GM23338 (cell line): ENCODE measurements around the gene DOCK2. TPM values are rescaled to one million over a fixed set of nuclear protein-coding genes. Genes with fewer than 3 reads are reported as not detected.

Experiments used
- ATAC-seq: fragments of 200-7000 bp; cut with Tn5 transposase; 3 replicates; pipeline ENCODE4 v1.9.1; 2020
- DNase-seq: peaks from one replicate; pipeline ENCODE4 v3.0.0-alpha.2; 2015; ENCODE audit warnings: low spot score
- H2AFZ ChIP-seq: fragments of 200-600 bp; sonication (generic); 2 replicates; pipeline ENCODE4 v1.8.0; 2016; ENCODE audit warnings: antibody characterized with exemption, mild to moderate bottlenecking, moderate library complexity
- H3F3A ChIP-seq: fragments of 200-600 bp; sonication (generic); replicated peaks from 2 replicates; pipeline ENCODE4 v1.8.0; 2017; ENCODE audit warnings: antibody characterized with exemption, mixed run types, low read depth
- H3K27ac ChIP-seq: fragments of 200-600 bp; sonication (generic); 2 replicates; pipeline ENCODE4 v1.6.1; 2016; ENCODE audit warnings: low read depth
- H3K27me3 ChIP-seq: fragments of 200-600 bp; sonication (generic); 2 replicates; pipeline ENCODE4 v1.8.0; 2016; ENCODE audit warnings: mild to moderate bottlenecking, mixed run types, moderate library complexity; ENCODE audit not compliant: insufficient read depth
- H3K36me3 ChIP-seq: fragments of 200-600 bp; sonication (generic); 2 replicates; pipeline ENCODE4 v1.8.0; 2016; ENCODE audit warnings: mild to moderate bottlenecking; ENCODE audit not compliant: insufficient read depth
- H3K4me1 ChIP-seq: fragments of 200-600 bp; sonication (generic); 2 replicates; pipeline ENCODE4 v1.8.0; 2016; ENCODE audit warnings: mild to moderate bottlenecking, moderate library complexity; ENCODE audit not compliant: insufficient read depth
- H3K4me2 ChIP-seq: fragments of 200-600 bp; sonication (generic); 2 replicates; pipeline ENCODE4 v1.7.1; 2017; ENCODE audit warnings: mixed run types
- H3K4me3 ChIP-seq: fragments of 200-600 bp; sonication (generic); 2 replicates; pipeline ENCODE4 v1.6.1; 2016; ENCODE audit warnings: mixed run types
- H3K79me2 ChIP-seq: fragments of 200-600 bp; sonication (generic); replicated peaks from 2 replicates; pipeline ENCODE4 v1.8.0; 2017; ENCODE audit warnings: mild to moderate bottlenecking; ENCODE audit not compliant: insufficient read depth
- H3K9me2 ChIP-seq: fragments of 200-600 bp; sonication (generic); 2 replicates; pipeline ENCODE4 v1.8.0; 2017; ENCODE audit not compliant: insufficient read depth
- H4K20me1 ChIP-seq: fragments of 200-600 bp; sonication (generic); replicated peaks from 2 replicates; pipeline ENCODE4 v1.8.0; 2017; ENCODE audit warnings: mild to moderate bottlenecking; ENCODE audit not compliant: insufficient read depth
- H3K27ac Mint-ChIP-seq: 2 replicates; pipeline ENCODE4 v1.8.0; 2020; ENCODE audit warnings: inconsistent platforms, mild to moderate bottlenecking, moderate library complexity, mixed read lengths
- H3K27me3 Mint-ChIP-seq: 3 replicates; pipeline ENCODE4 v1.8.0; 2022; ENCODE audit warnings: low read depth, mild to moderate bottlenecking, moderate library complexity, mixed read lengths, inconsistent platforms; ENCODE audit not compliant: insufficient read depth, poor library complexity
- H3K36me3 Mint-ChIP-seq: 3 replicates; pipeline ENCODE4 v1.8.0; 2021; ENCODE audit warnings: low read depth, mild to moderate bottlenecking, inconsistent platforms, moderate library complexity, mixed read lengths
- H3K4me1 Mint-ChIP-seq: 3 replicates; pipeline ENCODE4 v1.8.0; 2020; ENCODE audit warnings: mild to moderate bottlenecking, inconsistent platforms, mixed read lengths
- H3K4me3 Mint-ChIP-seq: 3 replicates; pipeline ENCODE4 v1.8.0; 2021; ENCODE audit warnings: moderate library complexity, mild to moderate bottlenecking, inconsistent platforms, mixed read lengths
- H3K9me3 Mint-ChIP-seq: 3 replicates; pipeline ENCODE4 v1.8.0; 2020; ENCODE audit warnings: moderate library complexity, mild to moderate bottlenecking, inconsistent platforms, mixed read lengths
- CREB1 ChIP-seq: fragments of 250-450 bp; sonication (Bioruptor Pico); IDR thresholded peaks from 2 replicates; pipeline ENCODE4 v1.5.0; 2020; ENCODE audit warnings: low read depth, mild to moderate bottlenecking, moderate library complexity
- EZH2 ChIP-seq: fragments of 200-600 bp; sonication (generic); IDR thresholded peaks from one replicate; pipeline ENCODE4 v1.8.0; 2017; ENCODE audit warnings: antibody characterized with exemption, mild to moderate bottlenecking, low read depth; ENCODE audit not compliant: unreplicated experiment
- EZH2phosphoT487 ChIP-seq: fragments of 200-600 bp; sonication (generic); IDR thresholded peaks from one replicate; pipeline ENCODE4 v1.8.1; 2018; ENCODE audit warnings: antibody characterized with exemption; ENCODE audit not compliant: unreplicated experiment
- JUNB ChIP-seq: IDR thresholded peaks from one replicate; pipeline ENCODE4 v1.6.1; 2016; ENCODE audit warnings: antibody characterized with exemption; ENCODE audit not compliant: unreplicated experiment
- NANOG ChIP-seq: IDR thresholded peaks from 2 replicates; pipeline ENCODE4 v1.6.1; 2016; ENCODE audit warnings: antibody characterized with exemption, borderline replicate concordance
- POLR2AphosphoS5 ChIP-seq: IDR thresholded peaks from 2 replicates; pipeline ENCODE4 v1.6.1; 2016; ENCODE audit warnings: antibody characterized with exemption, low read depth
- REST ChIP-seq: IDR thresholded peaks from one replicate; pipeline ENCODE4 v1.6.1; 2018; ENCODE audit warnings: antibody characterized with exemption; ENCODE audit not compliant: unreplicated experiment
- ZNF331 ChIP-seq: fragments of 250-450 bp; sonication (Bioruptor Pico); IDR thresholded peaks from 2 replicates; pipeline ENCODE4 v1.5.0; 2020; ENCODE audit warnings: low read depth, mild to moderate bottlenecking, moderate library complexity
- ZNF462 ChIP-seq: fragments of 250-450 bp; sonication (Bioruptor Pico); IDR thresholded peaks from 2 replicates; pipeline ENCODE4 v1.5.0; 2020; ENCODE audit warnings: mild to moderate bottlenecking, moderate library complexity
- polyA plus RNA-seq: library from polyadenylated mRNA; unstranded; fragments of >200 nt; fragmentation: Nextera tagmentation; extraction: Ambion mirVana; gene quantifications from 2 replicates; pipeline ENCODE4 v1.2.1, GENCODE V29; 2016
- total RNA-seq: library from RNA; depleted of rRNA; stranded (reverse); fragments of >200 nt; shearing (Covaris generic); gene quantifications from 2 replicates; pipeline ENCODE4 v1.2.3, GENCODE V29; 2014

The DOCK2 gene
- total and polyA plus RNA-seq, 2 experiments from 2014 or later = 3.7 to 9.4 TPM

DNA sequence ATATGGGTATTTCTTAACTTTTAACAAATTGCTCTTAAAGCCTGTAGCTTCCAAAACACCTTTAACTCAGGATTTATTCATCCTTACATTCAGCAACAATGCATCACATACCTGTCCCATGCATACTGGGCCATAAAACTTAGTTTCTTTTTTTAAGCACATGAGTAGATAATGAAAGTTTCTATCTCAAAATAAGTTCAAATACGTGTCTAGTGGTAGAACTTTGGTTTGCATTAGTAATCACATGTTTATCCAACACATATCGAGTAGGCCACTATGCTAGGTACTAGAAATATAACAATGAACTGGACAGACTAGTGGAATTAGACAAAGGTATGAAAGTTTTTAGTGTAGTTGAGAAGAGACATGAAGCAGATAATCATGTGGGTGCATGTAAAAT, 99.6 kb downstream of the DOCK2 start:
- no peaks in the 10 kb centered on the region for H3K36me3 Mint-ChIP-seq
- DNase-seq = no peak
- Histone ChIP-seq H3K27me3 (no peaks in the 10 kb centered on the region), H3K4me1 (no peaks in the 10 kb centered on the region), H4K20me1 (no peaks in the 10 kb centered on the region), H2AFZ (no peak overlapping the region), H3K4me3 (no peak overlapping the region), H3K4me2 (no peak overlapping the region), H3F3A (no peaks in the 10 kb centered on the region), H3K79me2 (no peaks in the 10 kb centered on the region), H3K9me2 (peaks cover 4% of the 10 kb centered on the region; the same call in 1 of the 2 replicates), H3K27ac (no peak overlapping the region), H3K36me3 (no peaks in the 10 kb centered on the region)
- peaks cover 1% of the 10 kb centered on the region for H3K27me3 Mint-ChIP-seq
- TF ChIP-seq REST = no peak
- H3K4me3 Mint-ChIP-seq = no peak overlapping the region
- no peaks in the 10 kb centered on the region; the same call in 2 of the 3 replicates for H3K9me3 Mint-ChIP-seq
- no peak for ATAC-seq
- H3K27ac Mint-ChIP-seq = no peak overlapping the region
- no peaks in the 10 kb centered on the region; the same call in 2 of the 3 replicates for H3K4me1 Mint-ChIP-seq

GRCh38 chr5:169740435-169740834, 103.4 kb downstream of the DOCK2 start:
- no peaks in the 10 kb centered on the region for H3K36me3 ChIP-seq
- H3K4me3 Mint-ChIP-seq = no peak overlapping the region
- no peaks in the 10 kb centered on the region for H3F3A ChIP-seq
- H3K27ac ChIP-seq = no peak overlapping the region
- H3K27me3 ChIP-seq = no peaks in the 10 kb centered on the region
- H3K27ac Mint-ChIP-seq = no peak overlapping the region
- H3K4me1 Mint-ChIP-seq = peaks cover 1% of the 10 kb centered on the region; the same call in 2 of the 3 replicates
- no peaks in the 10 kb centered on the region for H4K20me1 ChIP-seq
- H3K79me2 ChIP-seq = no peaks in the 10 kb centered on the region
- no peaks in the 10 kb centered on the region for H3K4me1 ChIP-seq
- no peaks in the 10 kb centered on the region for H3K27me3 Mint-ChIP-seq
- no peaks in the 10 kb centered on the region; the same call in 2 of the 3 replicates for H3K9me3 Mint-ChIP-seq
- peaks cover 4% of the 10 kb centered on the region; the same call in 1 of the 2 replicates for H3K9me2 ChIP-seq
- no peak overlapping the region for H2AFZ ChIP-seq
- ATAC-seq (peak; percentile 64), DNase-seq (peak; percentile 35)
- no peak overlapping the region for H3K4me2 ChIP-seq
- H3K36me3 Mint-ChIP-seq = no peaks in the 10 kb centered on the region
- no peak overlapping the region for H3K4me3 ChIP-seq
- TF ChIP-seq ZNF462 (CRISPR knock-in tag) (no peak), JUNB (no peak), POLR2AphosphoS5 (no peak), REST (no peak), EZH2phosphoT487 (no peak), CREB1 (no peak), EZH2 (no peak), ZNF331 (no peak), NANOG (no peak)
